Measurements from ENCODE around the gene SSUH2. TPM values are rescaled to one million over a fixed set of nuclear protein-coding genes. Genes with fewer than 3 reads are reported as not detected.

The SSUH2 gene
- total and polyA plus RNA-seq, 2 of the 13 experiments (the other 11 are each of a cell fraction or from before 2014, with no cell fraction given) = 38.1 to 136 TPM

- 0 out of 2 replicates have a peak, but pooled peaks have one; percentile 16 for TF ChIP-seq ZHX2 (IDR thresholded peaks at IDR 0.05; ENCODE audit: low read depth)
- TF ChIP-seq ZHX2 (CRISPR knock-in tag; IDR thresholded peaks at IDR 0.05; ENCODE audit: borderline replicate concordance) = 0 out of 2 replicates have a peak, but pooled peaks have one; percentile 48
- TF ChIP-seq ZNF501 (CRISPR knock-in tag; IDR thresholded peaks at IDR 0.05) = peak; percentile 88
- no peak for TF ChIP-seq FOXO4 (CRISPR knock-in tag; conservative IDR thresholded peaks at IDR 0.05)
- peak; percentile 60 for TF ChIP-seq DBP (CRISPR knock-in tag; IDR thresholded peaks at IDR 0.05; ENCODE audit: not compliant biosample characterization)
- TF ChIP-seq, protein P1, sequence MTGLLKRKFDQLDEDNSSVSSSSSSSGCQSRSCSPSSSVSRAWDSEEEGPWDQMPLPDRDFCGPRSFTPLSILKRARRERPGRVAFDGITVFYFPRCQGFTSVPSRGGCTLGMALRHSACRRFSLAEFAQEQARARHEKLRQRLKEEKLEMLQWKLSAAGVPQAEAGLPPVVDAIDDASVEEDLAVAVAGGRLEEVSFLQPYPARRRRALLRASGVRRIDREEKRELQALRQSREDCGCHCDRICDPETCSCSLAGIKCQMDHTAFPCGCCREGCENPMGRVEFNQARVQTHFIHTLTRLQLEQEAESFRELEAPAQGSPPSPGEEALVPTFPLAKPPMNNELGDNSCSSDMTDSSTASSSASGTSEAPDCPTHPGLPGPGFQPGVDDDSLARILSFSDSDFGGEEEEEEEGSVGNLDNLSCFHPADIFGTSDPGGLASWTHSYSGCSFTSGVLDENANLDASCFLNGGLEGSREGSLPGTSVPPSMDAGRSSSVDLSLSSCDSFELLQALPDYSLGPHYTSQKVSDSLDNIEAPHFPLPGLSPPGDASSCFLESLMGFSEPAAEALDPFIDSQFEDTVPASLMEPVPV (CRISPR knock-in tag; IDR thresholded peaks at IDR 0.05) = no peak
- TF ChIP-seq ZNF747 (CRISPR knock-in tag; IDR thresholded peaks at IDR 0.05; ENCODE audit: borderline replicate concordance) = no peak
- no peak for TF ChIP-seq FOXM1 (CRISPR knock-in tag; IDR thresholded peaks at IDR 0.05)
- TF ChIP-seq RAD51 (IDR thresholded peaks at IDR 0.05; ENCODE audit: borderline replicate concordance) = peak; percentile 38; the same call in 1 of the 2 replicates
- TF ChIP-seq ZNF619 (CRISPR knock-in tag; IDR thresholded peaks at IDR 0.05) = no peak
- TF ChIP-seq KMT2B (CRISPR knock-in tag; IDR thresholded peaks at IDR 0.05) = peak; percentile 62; the same call in 1 of the 2 replicates
- peak in 1 of 2 experiments; percentile 91; a peak in 2 of 4 replicates for TF ChIP-seq KLF16 (CRISPR knock-in tag; IDR thresholded peaks at IDR 0.05)
- no peak for TF ChIP-seq RFX1 (IDR thresholded peaks at IDR 0.05)
- TF ChIP-seq KDM3A (CRISPR knock-in tag; IDR thresholded peaks at IDR 0.05; ENCODE audit: low read depth) = no peak
- no peak for TF ChIP-seq MED13 (CRISPR knock-in tag; IDR thresholded peaks at IDR 0.05)
- TF ChIP-seq ZNF143 (CRISPR knock-in tag; IDR thresholded peaks at IDR 0.05) = peak; percentile 35; the same call in 1 of the 2 replicates
- no peak for TF ChIP-seq ZNF597 (CRISPR knock-in tag; IDR thresholded peaks at IDR 0.05)
Observed at GRCh38 chr3:8651418-8652323, 7.1 kb upstream of the SSUH2 start (continued).

Data from HepG2 (cell line).